IPS-18a (cell line): ENCODE measurements around the gene LMX1A.

Experiments used
- H3K27ac ChIP-seq: one replicate; pipeline ENCODE4 v1.5.1; 2013; ENCODE audit warnings: low read length
- H3K27me3 ChIP-seq: one replicate; pipeline ENCODE4 v1.6.1; 2013; ENCODE audit warnings: mild to moderate bottlenecking, low read length; ENCODE audit not compliant: control insufficient read depth, insufficient read depth
- H3K36me3 ChIP-seq: one replicate; pipeline ENCODE4 v1.6.1; 2013; ENCODE audit warnings: low read depth, low read length; ENCODE audit not compliant: control insufficient read depth
- H3K4me1 ChIP-seq: one replicate; pipeline ENCODE4 v1.6.1; 2013; ENCODE audit warnings: low read depth, low read length; ENCODE audit not compliant: control insufficient read depth
- H3K4me3 ChIP-seq: one replicate; pipeline ENCODE4 v1.5.1; 2013; ENCODE audit warnings: low read length
- H3K9ac ChIP-seq: one replicate; pipeline ENCODE4 v1.6.1; 2013; ENCODE audit warnings: mild to moderate bottlenecking, low read length, moderate library complexity
- H3K9me3 ChIP-seq: one replicate; pipeline ENCODE4 v1.6.1; 2013; ENCODE audit warnings: low read depth, low read length; ENCODE audit not compliant: control insufficient read depth

Gene LMX1A

DNA sequence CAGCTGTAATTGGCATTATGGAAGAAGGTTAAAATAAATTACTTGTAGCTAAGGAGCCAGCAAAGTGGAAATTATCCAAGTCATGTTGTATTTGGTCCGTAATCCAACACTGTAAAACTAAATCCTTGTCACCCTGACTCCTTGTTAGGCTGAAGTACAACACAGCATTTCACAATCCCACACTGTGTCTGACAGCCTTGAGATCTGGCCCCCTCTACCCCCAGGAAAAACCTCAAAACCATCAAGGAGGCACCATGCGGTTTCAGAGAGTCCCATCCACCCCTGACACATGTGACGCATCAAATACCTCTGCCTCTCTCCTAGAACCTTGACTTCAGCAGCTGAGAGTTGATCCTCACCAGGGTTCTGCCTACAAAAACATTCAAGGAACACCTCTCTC, 41.0 kb downstream of the LMX1A start:
- H3K27ac ChIP-seq = no peak overlapping the region
- no peaks in the 10 kb centered on the region for H3K4me1 ChIP-seq
- H3K36me3 ChIP-seq = no peaks in the 10 kb centered on the region
- H3K9ac ChIP-seq = no peak overlapping the region
- H3K9me3 ChIP-seq = no peaks in the 10 kb centered on the region
- no peaks in the 10 kb centered on the region for H3K27me3 ChIP-seq
- no peak overlapping the region for H3K4me3 ChIP-seq

GRCh38 chr1:165313903-165314302, 42.6 kb downstream of the LMX1A start:
- Histone ChIP-seq H3K9me3 (no peaks in the 10 kb centered on the region), H3K4me1 (no peaks in the 10 kb centered on the region), H3K9ac (no peak overlapping the region), H3K27ac (no peak overlapping the region), H3K36me3 (no peaks in the 10 kb centered on the region), H3K4me3 (no peak overlapping the region), H3K27me3 (no peaks in the 10 kb centered on the region)

- H3K27me3 ChIP-seq = no peaks in the 10 kb centered on the region
- H3K27ac ChIP-seq = no peak overlapping the region
- no peak overlapping the region for H3K9ac ChIP-seq
- H3K36me3 ChIP-seq = no peaks in the 10 kb centered on the region
- no peaks in the 10 kb centered on the region for H3K4me1 ChIP-seq
- H3K9me3 ChIP-seq = no peaks in the 10 kb centered on the region
- H3K4me3 ChIP-seq = no peak overlapping the region
Measured at GRCh38 chr1:165312591-165312990, 43.9 kb downstream of the LMX1A start.

DNA sequence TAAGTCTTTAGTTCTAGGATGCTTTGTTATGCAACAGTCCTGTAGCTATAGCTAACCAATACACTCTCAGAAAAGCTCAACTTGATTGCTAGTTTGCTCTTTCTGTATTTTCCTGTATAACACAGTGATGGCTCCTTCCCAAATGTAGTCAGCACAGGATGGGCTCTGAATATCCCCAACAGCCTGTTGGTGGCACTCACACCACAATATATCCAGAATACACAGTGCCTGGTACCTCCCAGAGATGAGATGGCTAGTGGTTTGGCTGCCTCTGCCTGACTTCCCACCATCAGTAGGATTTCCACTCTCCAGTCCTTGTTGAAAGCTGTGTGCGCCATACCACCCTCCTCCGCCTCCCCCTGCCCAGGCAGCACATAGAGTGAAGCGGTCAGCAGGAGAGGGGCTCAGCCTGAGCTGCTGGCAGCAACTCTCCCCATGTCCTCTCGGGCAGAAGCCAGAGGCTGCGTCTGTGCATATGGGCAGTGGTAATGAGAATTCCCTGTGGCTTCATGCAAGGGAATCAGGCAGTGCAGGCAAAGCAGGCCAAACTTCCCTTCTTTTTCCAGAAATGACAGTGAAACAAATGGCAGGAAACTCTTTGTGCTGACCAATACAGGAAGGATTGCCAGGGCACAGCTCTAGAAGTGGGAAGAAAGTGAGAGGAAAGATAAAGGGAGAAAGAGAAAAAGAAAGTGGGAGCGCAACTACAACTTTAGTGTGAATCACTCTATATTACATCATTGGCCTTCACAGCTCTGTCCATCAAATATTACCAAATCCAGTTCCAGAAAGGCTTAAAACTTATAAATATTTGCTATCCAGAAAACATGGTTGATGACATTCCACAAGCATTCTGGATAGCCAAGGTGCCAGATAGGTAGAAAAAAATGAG, 49.7 kb downstream of the LMX1A start:
- H3K9me3 ChIP-seq = no peaks in the 10 kb centered on the region
- H3K4me3 ChIP-seq = no peak overlapping the region
- no peak overlapping the region for H3K9ac ChIP-seq
- no peaks in the 10 kb centered on the region for H3K27me3 ChIP-seq
- no peak overlapping the region for H3K27ac ChIP-seq
- no peaks in the 10 kb centered on the region for H3K36me3 ChIP-seq
- H3K4me1 ChIP-seq = no peaks in the 10 kb centered on the region

DNA sequence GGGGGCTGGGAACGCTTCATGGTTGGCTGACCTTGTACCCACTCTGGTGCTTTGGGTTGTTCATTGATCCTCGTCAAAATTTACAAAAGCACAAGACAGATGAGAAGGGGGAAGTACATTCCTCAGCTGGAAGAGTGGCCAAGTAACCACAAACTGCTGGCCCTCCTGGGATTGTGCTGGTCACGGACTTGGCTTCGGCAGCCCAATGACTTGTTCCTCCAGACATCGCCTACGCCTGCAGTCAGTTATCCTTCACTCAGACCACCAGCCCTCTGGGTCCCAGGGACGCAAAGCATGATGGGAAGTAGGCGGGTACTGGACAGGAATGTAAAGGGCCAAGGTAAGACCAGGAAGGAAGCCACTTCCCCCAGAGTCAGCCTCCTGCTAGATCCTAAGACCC, 53.1 kb downstream of the LMX1A start:
- Histone ChIP-seq H3K4me1 (peaks cover 6% of the 10 kb centered on the region), H3K27ac (no peak overlapping the region), H3K9ac (no peak overlapping the region), H3K4me3 (no peak overlapping the region), H3K27me3 (no peaks in the 10 kb centered on the region), H3K9me3 (no peaks in the 10 kb centered on the region), H3K36me3 (no peaks in the 10 kb centered on the region)

DNA sequence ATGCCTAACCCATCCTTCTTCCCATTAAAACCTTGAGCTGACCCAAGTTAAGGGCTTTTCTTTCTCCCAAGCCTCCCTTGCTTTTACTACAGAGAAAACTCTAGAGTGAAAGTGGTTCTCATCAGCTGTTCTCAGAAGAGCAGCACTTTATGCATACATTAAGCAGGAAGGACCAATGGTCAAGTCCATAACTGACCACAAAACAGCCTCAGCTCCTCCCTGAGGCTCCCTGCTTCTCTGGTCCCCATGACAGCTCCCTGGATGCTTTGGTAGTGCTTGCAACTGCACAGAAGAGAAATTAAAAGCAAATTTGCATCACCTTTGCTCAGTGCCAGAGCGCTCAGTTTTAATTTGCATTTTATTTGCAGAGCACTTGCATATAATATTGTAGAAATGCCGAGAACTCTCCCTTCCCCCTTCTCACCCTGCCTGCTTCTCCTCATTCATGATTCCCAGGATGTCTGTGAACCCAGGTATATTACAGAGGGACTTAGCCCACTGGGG, 56.1 kb downstream of the LMX1A start:
- no peak overlapping the region for H3K9ac ChIP-seq
- no peaks in the 10 kb centered on the region for H3K36me3 ChIP-seq
- H3K9me3 ChIP-seq = no peaks in the 10 kb centered on the region
- no peak overlapping the region for H3K4me3 ChIP-seq
- no peak overlapping the region for H3K27ac ChIP-seq
- no peaks in the 10 kb centered on the region for H3K27me3 ChIP-seq
- H3K4me1 ChIP-seq = peaks cover 6% of the 10 kb centered on the region

DNA sequence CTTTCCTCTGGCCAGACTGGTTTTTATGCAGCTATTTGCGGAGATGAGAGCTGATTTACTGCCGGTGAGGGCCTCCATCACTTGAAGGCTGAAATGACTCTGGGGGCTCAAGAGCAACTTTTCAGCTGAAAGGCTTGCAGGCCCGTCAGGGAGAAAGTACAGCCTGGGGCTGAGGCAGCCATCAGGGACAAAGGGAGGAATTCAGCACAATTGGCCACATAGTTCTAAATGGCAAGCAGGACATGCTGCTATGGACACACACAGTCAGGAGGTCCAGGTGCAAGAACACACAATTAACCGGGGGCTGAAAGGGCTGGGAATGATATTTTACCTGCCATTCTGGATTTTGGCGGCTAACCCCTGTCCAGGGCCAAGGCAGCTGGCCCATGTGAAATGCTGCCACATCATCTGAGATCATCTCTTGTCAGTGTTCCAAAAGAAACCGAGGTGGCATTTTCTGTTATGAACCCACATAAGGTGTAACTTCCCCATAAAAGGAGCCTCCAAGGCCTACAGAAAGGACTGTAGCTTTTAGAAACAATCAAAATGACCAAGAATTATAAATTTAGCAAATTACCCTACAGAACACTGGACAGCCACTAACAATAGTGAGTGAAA, 58.2 kb downstream of the LMX1A start:
- Histone ChIP-seq H3K27me3 (no peaks in the 10 kb centered on the region), H3K27ac (no peak overlapping the region), H3K4me3 (no peak overlapping the region), H3K36me3 (no peaks in the 10 kb centered on the region), H3K9ac (no peak overlapping the region), H3K9me3 (no peaks in the 10 kb centered on the region), H3K4me1 (peaks cover 6% of the 10 kb centered on the region)

DNA sequence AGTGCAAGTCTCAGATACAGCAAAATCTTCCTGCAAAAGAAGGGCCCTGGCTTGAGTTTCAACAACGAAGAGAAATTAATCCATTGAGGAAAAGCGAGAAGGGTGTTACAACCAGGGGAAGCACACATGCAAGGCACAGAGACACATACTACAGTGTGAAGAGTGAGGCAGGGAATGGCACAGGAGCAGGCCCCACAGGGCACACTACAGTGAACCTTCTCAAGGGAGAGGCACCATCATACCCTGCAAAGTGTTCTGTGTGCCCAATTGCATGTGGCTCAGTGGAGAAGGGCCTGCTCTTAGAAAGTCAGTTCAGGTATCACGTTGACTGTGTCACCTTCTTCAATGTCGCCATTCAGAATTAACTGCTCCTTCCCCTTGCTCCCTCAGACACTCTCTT, 60.3 kb downstream of the LMX1A start:
- H3K4me3 ChIP-seq = no peak overlapping the region
- H3K27me3 ChIP-seq = no peaks in the 10 kb centered on the region
- H3K27ac ChIP-seq = no peak overlapping the region
- H3K9me3 ChIP-seq = no peaks in the 10 kb centered on the region
- peaks cover 6% of the 10 kb centered on the region for H3K4me1 ChIP-seq
- no peak overlapping the region for H3K9ac ChIP-seq
- H3K36me3 ChIP-seq = no peaks in the 10 kb centered on the region

GRCh38 chr1:165290148-165290547, 66.4 kb downstream of the LMX1A start:
- H3K36me3 ChIP-seq = no peaks in the 10 kb centered on the region
- H3K27me3 ChIP-seq = no peaks in the 10 kb centered on the region
- H3K4me1 ChIP-seq = peaks cover 3% of the 10 kb centered on the region
- H3K9ac ChIP-seq = no peak overlapping the region
- no peak overlapping the region for H3K4me3 ChIP-seq
- no peak overlapping the region for H3K27ac ChIP-seq
- H3K9me3 ChIP-seq = no peaks in the 10 kb centered on the region

DNA sequence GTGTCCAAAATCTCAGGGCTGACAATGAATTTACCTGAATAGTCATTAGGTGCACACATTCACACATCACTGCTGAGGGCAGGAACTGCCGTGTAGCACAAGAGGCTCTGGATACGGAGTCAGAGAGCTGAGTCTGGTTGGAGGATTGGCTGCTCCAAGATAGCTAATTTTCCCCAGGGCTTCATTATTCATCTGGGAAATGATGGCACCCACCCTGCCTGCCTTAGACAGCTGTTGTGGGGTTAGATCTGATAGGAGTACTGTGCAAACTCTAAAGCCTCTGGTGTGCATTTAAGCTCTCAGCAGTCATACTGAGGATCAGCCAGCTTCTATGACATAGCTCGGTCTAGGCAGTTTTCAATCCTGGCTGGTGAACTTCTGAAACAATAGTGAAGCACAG, 67.0 kb downstream of the LMX1A start:
- no peak overlapping the region for H3K4me3 ChIP-seq
- H3K4me1 ChIP-seq = peaks cover 3% of the 10 kb centered on the region
- H3K27me3 ChIP-seq = no peaks in the 10 kb centered on the region
- no peak overlapping the region for H3K27ac ChIP-seq
- H3K36me3 ChIP-seq = no peaks in the 10 kb centered on the region
- no peak overlapping the region for H3K9ac ChIP-seq
- H3K9me3 ChIP-seq = no peaks in the 10 kb centered on the region

DNA sequence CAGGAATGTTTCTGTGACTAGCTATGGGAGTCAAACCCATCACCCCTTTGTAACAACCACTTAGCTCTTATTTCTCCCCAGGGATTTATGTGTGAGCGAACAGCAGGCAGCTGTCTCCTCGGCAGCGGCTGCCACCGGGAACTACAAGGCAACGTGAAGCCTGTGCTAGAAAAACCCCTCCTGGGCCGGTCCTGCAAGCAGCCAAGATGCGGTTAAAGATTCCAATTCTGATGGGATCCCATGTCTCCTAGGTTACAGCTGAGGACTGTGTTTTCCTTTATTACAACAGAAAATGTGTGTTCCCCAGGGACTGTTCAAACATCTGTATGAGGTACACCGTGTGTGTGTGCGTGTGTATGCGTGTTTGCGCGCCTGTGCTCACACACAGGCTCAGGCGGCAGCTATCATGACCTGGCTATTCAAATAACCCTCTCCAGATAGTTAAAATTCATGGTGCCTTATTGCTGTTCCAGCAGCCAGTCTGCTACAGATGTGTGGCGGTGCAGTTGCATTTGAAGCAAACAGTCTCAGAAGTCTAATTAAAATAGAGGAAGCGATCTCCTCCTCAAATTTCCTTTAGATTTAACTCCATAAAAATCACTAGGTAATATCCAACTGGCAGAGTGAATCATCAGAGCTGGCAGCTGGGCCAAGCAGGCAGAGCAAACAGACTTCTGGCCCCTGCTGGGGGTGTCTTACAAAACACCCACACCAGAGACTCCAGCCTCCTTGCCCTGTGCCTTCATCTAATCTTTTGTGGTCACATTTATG, 68.0 kb downstream of the LMX1A start:
- no peaks in the 10 kb centered on the region for H3K27me3 ChIP-seq
- no peak overlapping the region for H3K4me3 ChIP-seq
- H3K27ac ChIP-seq = no peak overlapping the region
- no peaks in the 10 kb centered on the region for H3K9me3 ChIP-seq
- H3K9ac ChIP-seq = no peak overlapping the region
- H3K4me1 ChIP-seq = peaks cover 3% of the 10 kb centered on the region
- no peaks in the 10 kb centered on the region for H3K36me3 ChIP-seq
